SIG-M5 treated with dmso at 0.1 percent for 504 hours (cell line): ENCODE results near the gene FAM90A1.
"Not testable (repeated sequence)": the region's sequence is repeated elsewhere in the genome, so short reads cannot be mapped to it uniquely, and the experiment has no call there.

Experiments
- DNase-seq: peaks from one replicate; lab custom pipeline; 2025; ENCODE audit not compliant: unreplicated experiment; lab: John Stamatoyannopoulos, UW

The FAM90A1 gene

GRCh38 chr12:8233935-8234495 is 6.6 kb upstream of the FAM90A1 start:
- DNase-seq: not testable (repeated sequence)

DNA sequence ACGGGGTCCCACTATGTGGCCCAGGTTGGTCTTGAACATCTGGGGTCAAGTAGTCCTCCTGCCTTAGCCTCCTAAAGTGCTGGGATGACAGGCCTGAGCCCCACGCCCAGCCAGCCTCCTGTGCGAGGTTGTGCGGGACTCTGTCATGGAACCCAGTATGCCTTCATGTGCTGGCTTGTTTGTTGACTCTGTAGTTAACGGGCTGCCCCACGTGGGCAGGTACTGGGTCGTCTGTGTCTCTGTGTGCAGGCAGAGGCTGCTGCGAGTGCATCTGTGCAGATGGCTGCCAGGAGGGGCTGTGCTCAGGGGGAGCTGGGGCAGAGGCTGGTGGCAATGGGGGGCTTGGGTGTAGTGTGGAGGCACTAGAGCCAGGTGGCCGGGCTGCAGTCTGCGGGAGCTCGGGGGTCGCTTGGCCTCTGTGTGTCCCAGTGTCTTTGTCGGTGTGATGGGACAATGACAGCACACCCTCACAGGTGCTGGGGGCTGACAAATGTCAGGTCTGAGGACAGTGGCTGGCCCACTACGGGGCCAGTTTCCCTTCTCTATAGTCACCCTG is 6.0 kb upstream of the FAM90A1 start:
- not testable (repeated sequence) for DNase-seq

GRCh38 chr12:8231666-8232608 is 4.5 kb upstream of the FAM90A1 start:
- DNase-seq: not testable (repeated sequence)

DNA sequence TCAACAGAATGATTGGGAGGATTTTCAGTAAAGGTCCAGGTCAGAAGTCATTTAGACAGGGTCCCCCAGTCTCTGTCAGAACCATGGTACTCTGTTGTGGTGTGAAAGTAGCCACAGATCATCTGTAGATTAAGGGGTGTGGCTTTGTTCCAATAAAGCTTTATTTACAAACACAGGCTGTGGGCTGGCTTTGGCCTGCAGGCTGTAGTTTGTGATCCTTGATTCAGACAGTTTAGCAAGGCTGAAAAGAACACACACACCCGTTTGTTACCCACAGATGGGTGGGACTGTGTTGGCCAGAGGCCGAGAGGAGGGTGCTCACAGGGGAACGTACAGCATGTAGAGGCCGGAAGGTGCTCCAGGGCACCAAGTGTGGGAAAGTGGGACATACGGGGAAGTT is 3.6 kb upstream of the FAM90A1 start:
- DNase-seq: not testable (repeated sequence)

DNA sequence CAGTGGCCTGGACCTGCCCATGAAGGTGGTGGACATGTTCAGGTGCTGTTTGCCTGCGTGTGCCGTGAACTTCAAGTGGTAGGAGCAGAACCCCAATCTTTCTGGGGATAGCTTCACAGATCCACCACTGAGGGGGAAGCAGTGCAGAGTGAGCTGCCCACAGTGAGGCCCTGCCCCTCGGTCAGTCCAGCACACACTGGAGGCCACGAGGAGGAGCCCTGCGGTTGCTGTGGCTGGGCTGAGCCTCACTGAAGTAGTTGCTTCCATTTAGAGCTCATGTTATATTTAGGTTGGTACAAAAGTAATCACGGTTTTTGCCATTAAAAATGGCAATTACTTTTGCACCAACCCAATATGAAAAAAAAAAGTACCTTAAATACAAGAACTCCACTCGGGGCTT is 2.1 kb upstream of the FAM90A1 start:
- DNase-seq: not testable (repeated sequence)

GRCh38 chr12:8228607-8229006 is 1.2 kb upstream of the FAM90A1 start:
- not testable (repeated sequence) for DNase-seq

DNA sequence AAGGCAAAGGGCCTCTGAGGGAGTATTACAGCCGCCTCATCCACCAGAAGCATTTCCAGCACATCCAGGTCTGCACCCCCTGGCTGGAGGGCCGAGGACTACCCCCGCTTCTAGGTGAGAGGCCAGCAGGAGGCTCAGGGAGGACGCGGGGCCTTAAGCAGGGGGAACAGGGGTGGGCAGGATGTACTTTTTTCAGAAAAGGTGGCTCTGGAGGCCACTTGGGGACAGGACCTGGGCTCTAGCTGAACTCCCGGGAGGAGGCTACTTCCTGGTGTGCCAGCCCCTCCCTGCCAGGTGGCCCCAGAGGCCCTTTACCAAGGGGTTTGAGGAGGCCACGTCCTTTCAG is 287 bp upstream of the FAM90A1 start:
- DNase-seq: not testable (repeated sequence)

DNA sequence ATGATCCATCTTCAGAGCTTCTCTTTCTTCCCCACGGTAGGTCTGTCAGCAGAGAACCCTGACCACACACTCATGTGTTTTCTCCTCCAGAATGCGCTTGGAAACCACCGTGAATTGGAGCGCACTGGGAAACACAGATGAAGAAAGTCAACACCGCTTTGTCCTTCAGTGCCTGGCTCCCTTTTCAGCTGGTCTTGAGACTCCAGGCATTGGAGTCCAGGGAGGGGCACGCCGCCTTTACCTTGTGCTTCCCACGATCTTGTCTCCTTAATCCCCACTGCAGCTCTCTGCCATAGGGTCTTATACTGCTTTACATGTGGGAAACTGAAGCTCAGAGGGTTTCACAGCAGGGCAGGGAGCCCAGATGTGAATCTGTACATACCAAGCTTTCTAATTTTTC is 1.1 kb downstream of the FAM90A1 start:
- no peak for DNase-seq

DNA sequence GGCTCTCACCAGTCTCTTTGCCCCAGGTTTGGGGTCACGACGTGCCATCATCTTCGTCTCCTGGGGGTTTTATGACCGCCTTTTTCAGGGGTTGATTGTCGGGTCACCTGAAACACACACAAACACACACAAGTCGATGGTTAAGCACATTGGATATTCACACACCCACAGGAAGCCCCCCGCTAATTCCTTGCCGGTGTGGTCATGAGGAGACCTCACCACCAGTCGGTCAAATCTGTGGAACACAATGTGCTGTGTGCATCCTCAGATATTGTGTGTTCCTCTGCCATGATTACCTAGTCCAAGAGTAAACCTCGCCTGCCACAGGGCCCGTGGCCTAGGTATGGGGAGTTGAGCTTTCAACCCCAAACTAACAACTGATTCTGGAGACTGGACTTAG is 2.6 kb downstream of the FAM90A1 start:
- DNase-seq: not testable (repeated sequence)

DNA sequence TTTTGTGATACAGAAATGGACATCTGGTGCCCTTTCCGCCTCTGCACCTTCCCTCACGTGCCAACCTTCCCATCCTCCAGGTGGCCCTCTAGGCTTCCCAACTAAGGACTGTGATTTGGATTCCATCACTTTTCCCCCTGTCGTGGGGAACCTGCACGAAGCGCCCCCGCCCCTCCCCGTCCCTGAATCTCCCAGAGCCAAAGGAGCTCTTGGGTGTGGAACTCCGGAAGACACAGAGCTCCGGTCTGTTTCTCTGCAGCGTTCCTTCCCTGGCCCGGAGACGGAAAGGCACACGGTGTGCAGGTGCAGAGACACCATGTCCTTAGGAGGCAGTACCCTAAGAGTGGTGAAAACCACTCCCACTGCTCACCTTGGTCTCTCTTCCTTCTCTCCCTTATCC is 3.8 kb downstream of the FAM90A1 start:
- not testable (repeated sequence) for DNase-seq

DNA sequence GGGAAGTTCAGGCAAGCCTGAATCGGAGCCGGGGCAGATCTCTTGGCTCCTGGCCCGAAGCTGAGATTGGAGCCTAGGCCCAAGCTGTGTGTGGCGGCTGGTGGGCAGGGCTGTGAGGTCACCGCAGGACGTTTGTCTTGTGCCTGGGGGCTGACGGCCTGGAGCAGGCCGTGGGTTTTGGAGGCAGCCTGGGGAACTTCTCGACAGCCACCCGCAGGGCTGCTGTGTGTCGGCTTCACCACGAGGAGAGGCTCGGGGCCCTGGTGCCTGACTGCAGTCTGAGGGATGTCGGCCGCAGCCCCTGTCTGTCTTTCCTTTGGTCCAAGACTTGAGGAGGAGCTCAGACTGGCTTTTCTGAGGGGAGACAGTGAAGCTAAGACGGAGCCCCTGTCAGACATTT is 5.1 kb downstream of the FAM90A1 start:
- DNase-seq: not testable (repeated sequence)

GRCh38 chr12:8221844-8222243 is 5.6 kb downstream of the FAM90A1 start:
- not testable (repeated sequence) for DNase-seq

DNA sequence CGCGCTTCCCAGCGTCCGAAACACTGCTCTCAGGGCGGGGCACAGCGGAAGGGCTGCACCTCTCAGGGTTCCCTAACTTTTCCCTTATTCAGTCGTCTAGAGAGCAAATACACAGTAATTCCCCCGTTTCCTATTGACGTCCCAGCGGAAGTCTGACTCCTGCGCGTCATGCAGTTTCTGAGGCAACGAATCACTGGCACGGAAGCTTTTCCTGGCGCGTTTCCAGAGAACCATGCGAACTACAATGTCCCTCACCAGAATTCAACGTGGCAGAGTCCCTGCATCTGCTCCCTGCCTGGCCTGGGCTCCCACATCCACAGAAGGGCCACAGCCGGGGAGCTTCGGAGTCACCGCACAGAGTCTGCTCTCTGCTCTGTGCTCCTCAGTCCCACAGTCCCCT is 6.0 kb downstream of the FAM90A1 start:
- not testable (repeated sequence) for DNase-seq

DNA sequence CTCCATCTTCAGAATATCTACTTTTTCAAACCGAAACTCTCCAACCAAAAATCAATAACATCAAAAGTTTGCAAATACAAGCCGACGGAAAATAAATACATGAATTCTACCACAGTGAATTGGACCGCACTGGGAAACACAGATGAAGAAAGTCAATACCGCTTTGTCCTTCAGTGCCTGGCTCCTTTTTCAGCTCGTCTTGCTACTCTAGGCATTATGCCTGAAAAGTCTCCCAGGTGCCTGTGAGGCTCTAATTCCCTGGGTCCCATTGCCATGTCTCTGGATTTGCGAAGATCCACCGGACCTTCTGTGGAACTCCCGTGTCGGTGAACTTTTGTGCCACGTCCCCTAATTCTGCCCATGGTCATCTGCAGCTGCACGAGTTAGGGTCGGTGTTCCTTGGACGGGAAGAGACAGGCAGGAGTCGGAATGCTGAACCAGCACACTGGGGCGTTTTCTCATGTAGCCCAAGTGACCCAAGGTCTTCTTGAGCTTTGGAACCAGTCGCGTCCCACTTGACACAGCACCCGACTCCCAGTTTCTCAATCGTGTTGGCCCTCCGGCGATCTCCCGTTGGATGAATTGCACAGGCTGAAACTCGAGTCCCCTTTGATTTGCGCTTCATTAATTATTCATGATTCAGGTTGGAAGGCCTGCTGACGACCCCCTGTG is 8.6 kb downstream of the FAM90A1 start:
- not testable (repeated sequence) for DNase-seq

- not testable (repeated sequence) for DNase-seq
Observed at GRCh38 chr12:8197685-8198308, 29.6 kb downstream of the FAM90A1 start.

- not testable (repeated sequence) for DNase-seq
Observed at GRCh38 chr12:8188088-8188487, 39.3 kb downstream of the FAM90A1 start.

GRCh38 chr12:8184206-8184605 is 43.2 kb downstream of the FAM90A1 start:
- DNase-seq: not testable (repeated sequence)

DNA sequence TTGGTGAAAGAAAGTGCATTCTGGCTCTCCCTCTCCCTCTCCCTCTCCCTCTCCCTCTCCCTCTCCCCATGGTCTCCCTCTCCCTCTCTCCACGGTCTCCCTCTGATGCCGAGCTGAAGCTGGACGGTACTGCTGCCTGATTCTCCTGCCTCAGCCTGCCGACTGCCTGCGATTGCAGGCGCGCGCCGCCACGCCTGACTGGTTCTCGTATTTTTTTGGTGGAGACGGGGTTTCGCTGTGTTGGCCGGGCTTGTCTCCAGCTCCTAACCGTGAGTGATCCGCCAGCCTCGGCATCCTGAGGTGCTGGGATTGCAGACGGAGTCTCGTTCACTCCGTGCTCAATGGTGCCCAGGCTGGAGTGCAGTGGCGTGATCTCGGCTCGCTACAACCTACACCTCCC is 44.1 kb downstream of the FAM90A1 start:
- not testable (repeated sequence) for DNase-seq

DNA sequence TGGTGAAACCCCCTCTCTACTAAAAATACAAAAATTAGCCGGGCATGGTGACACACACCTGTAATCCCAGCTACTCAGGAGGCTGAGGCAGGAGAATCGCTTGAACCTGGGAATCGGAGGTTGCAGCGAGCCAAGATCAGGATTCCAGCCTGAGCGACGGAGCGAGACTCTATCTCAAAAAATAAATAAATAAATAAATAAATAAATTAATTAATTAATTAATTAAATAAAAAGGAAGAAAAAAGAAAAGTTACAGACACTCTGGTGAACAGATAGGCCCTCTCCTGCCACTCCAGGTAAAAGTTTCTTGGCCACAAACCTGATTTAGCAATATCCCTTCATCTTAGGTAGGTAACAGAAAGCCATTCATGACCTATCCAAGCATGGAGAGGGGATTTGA is 44.5 kb downstream of the FAM90A1 start:
- DNase-seq: not testable (repeated sequence)

DNA sequence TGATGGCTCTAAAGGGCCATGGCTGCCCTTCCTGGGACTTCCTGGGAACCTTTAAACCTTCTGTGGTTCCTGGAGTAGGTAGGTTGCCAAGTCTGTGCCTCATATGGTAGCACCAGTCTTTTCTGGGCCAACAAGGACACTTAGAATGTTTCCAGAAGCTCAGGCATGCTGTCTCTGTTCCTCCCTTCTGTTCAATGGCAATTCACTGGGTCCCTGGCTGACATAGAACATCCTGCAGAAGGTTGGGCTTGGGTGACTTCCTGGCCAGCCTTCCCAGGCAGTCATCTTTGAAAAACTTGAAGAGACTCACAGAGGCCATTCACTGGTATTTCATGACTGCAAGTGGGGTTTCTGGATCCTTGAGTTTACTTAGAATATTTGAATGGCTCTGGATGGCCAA is 46.1 kb downstream of the FAM90A1 start:
- DNase-seq: not testable (repeated sequence)

DNA sequence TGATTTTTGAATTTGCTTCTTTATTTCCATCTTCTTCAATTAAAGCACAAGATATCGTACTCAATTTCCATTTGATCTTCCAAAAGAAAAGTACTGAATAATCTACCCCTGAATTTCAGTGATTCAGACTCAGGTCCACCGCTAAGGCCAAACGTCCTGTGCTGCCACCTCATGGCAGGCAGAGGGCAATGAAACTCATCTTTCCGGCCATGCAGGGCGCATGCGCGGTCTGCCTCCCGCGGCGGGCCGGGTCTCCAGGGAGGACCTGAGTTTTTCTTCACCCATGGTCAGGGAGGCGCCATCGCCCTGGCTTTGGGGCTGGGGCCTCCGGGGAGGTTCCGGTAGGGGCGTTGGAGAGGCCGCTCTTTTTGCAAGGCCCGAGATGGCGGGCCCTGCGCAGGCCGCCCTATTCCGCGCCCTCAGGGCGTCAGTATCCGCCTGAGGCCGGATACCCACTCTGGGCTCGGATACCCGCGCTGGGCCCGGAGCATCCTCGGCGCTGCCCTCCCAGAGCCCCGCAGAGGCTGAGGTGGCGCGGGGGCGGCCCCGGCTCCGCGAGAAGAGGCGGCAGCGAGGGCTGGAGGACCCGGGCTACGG is 47.3 kb downstream of the FAM90A1 start:
- DNase-seq: peak; percentile 22
